Subcutaneous adipose tissue (tissue), 4 donors: ENCODE measurements around the gene ETV5. TPM values are rescaled to one million over a fixed set of nuclear protein-coding genes. Genes with fewer than 3 reads are reported as not detected.

Experiments used
- total RNA-seq, 4 donors: library from RNA; depleted of rRNA; stranded (reverse); fragments of >200 nt; gene quantifications; one replicate each; pipeline ENCODE4 v1.1.0, GENCODE V29; 2016
- TF ChIP-seq, protein P1 (sequence below): fragments of 450-650 bp; IDR thresholded peaks from one replicate; pipeline ENCODE4 v1.5.1; 2016; ENCODE audit warnings: low read depth, mild to moderate bottlenecking, control low read depth, antibody characterized with exemption, moderate library complexity

Gene ETV5
- total RNA-seq, 4 donors from 2014 or later: 9.1 to 15.3 (median 12.2) TPM

DNA sequence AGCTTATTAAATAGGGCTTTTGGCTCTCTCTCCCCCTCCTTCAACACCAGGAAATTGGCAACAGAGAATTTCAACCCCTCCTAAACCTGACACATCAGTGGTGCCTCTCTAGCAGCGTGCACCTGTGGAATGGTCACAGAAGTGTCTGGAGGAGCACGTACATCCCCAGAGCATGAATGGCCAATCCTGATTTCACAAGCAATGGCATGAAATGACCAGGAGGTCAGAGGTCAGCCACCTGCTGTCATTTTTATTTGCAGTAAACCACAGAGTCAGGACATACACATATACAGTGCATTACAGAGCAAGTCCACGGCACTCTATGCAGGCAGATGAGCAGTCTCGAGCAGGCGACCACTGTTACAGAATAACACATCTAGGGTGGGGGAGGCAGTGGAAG lies 25.1 kb upstream of the ETV5 start:
- TF ChIP-seq, protein P1, sequence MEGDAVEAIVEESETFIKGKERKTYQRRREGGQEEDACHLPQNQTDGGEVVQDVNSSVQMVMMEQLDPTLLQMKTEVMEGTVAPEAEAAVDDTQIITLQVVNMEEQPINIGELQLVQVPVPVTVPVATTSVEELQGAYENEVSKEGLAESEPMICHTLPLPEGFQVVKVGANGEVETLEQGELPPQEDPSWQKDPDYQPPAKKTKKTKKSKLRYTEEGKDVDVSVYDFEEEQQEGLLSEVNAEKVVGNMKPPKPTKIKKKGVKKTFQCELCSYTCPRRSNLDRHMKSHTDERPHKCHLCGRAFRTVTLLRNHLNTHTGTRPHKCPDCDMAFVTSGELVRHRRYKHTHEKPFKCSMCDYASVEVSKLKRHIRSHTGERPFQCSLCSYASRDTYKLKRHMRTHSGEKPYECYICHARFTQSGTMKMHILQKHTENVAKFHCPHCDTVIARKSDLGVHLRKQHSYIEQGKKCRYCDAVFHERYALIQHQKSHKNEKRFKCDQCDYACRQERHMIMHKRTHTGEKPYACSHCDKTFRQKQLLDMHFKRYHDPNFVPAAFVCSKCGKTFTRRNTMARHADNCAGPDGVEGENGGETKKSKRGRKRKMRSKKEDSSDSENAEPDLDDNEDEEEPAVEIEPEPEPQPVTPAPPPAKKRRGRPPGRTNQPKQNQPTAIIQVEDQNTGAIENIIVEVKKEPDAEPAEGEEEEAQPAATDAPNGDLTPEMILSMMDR: no peak

DNA sequence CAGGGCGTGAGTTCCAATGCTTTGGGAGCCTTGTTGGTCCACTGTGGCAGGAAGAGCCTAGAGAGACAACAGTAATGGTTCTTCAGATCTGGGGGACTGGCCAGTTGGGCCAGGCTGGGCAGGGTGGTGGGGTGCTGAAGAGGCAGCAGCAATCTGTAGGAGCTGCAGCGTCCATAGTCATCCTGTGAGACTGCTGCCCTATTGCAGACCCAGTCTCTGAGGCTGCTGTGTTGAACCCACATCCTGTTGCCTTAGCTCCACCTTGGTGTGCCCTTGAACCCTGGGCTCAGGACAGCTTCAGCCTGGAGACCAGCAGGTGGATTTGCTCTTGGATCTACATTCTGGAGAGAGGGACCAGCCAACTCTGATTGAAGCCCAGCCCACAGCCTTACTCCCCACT lies 23.6 kb upstream of the ETV5 start:
- TF ChIP-seq, protein P1: no peak

DNA sequence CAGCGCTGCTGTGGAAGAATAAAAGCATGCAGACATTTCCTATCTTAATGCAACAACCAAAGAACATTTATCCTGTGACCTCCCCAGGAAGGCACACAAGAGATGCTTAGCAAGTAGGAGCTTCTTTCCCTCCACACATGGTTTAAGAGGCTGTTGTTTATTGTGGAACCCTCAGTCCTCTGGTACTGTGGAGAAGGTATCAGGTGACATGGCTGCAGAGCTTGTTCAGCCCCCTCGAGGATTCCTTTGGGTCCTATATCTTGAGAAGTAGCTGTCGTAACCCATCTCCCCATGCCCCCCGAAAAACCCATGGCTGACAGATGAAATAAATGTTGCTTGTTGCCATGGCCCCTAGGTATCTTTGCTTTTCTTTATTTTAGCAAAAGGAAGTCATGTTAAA lies 20.3 kb upstream of the ETV5 start:
- TF ChIP-seq, protein P1: no peak

DNA sequence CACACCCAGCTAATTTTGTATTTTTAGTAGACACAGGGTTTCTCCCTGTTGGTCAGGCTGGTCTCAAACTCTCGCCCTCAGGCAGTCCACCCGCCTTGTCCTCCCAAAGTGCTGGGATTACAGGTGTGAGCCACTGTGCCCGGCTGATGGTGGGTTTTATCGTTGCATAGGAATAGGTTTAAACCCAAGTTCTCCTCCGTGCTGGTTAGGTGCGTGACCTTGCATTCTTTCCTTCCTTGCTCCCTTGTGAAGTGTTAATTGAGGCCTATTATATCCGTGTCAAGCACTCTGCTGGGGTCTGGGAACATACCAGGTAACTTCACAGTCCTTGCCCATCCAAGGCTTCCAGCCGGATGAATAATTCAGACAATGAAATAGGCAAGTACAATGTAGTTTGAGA lies 19.3 kb upstream of the ETV5 start:
- TF ChIP-seq, protein P1: no peak

DNA sequence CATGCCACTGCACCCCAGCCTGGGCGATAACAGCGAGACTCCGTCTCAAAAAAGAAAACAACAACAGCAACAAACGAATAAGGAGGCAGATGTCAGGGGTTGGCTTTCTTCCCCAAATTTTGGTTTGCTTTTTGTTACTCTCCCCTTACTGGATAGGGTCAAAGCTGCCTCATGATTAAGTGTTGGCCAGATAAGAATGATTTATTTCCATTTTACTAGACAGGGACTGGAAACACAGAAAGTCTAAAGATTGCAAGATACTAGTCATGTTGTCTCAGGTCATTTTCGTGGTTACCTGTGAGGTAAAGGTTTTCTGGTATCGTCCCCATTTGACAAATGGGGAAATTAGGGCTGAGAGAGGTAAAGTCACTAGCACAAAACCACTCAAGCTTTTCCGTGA lies 18.6 kb upstream of the ETV5 start:
- TF ChIP-seq, protein P1: no peak

DNA sequence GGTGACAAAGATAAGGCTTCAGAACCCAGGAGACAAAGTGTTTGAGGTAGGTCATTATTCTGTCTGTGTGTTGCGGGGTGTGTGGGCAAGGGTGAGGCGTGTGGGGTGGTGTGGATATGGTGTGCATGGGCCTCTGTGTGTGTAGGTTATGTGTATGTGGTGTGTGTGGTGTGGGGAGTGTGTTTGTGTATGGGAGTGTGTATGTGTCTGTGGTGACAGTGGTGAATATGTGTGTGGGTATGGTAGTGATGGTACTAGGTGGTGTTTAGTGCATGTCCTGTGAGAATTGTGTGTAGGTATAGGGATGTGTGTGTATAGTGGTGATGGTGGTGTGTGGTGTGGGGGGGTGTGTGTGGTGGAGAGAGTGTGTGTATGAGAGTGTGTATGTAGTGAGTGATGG lies 16.2 kb upstream of the ETV5 start:
- TF ChIP-seq, protein P1: no peak

DNA sequence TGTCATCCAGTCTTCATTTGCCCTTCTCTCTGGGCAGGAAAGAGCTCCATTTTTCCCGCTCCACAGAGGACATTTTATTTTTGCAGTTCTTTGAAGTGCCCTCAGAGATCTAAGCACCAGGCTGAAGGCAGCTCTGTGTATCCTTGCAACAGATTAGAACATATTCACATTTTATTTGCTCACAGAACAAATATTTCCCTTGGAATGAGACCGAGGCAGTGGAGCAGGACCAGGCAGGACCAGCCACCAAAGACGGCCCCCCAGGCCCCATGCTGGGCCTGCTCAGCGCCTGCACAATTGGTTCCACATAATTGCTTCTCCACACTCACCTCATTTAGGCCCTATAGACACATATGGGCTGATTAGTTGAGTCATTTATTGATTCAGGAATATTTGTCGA lies 15.7 kb upstream of the ETV5 start:
- TF ChIP-seq, protein P1: no peak

DNA sequence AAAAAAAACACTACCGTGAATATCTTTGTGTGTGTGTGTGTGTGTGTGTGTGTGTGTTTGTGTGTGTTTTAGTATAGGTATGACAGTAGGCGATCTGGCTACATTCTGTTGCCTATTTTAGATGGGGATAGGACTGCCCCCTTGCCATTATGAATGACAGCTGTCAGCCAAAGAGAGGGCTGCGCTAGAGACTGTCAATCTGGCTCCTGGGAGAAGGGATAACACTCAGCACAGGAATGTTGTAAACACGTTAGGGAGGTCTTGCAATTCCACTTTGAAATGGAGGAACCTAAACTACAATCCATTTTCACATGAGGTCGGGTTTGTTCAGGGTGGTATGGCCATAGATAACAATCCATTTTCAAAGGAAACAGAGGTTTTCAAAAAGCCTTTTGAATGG lies 14.1 kb upstream of the ETV5 start:
- TF ChIP-seq, protein P1: no peak
